ENCODE measurements around the gene NCAPD2. TPM values are rescaled to one million over a fixed set of nuclear protein-coding genes. Genes with fewer than 3 reads are reported as not detected.

The NCAPD2 gene
- total and polyA plus RNA-seq, 2 of the 4 experiments (the other 2 are of a cell fraction): 35.6 to 57.9 TPM

- dilution Hi-C loops (cut with HindIII; ENCODE audit: low sequenced_read_pairs, unreplicated experiment) (no loop called here), in situ Hi-C loops (cut with MboI; ENCODE audit: low sequenced_read_pairs) (no loop called here), intact Hi-C loops (cut with micrococcal nuclease) (loop anchor here (10.0 kb wide), 2 partner anchors 134 to 566 kb away; partner anchors contain the start of gene ZNF384)
- Histone ChIP-seq H2AK9ac (replicated peaks; ENCODE audit: low read depth, low read length, poor library complexity) (peak overlapping the region; percentile 90), H3K9me1 (ENCODE audit: insufficient read depth, low read length) (peaks cover 30% of the 10 kb centered on the region), H2BK120ac (ENCODE audit: low read depth, low read length) (peak overlapping the region; percentile 96), H3K56ac (ENCODE audit: extremely low read depth, insufficient read depth, low read length) (no peak overlapping the region), H3K27me3 (ENCODE audit: control insufficient read depth, insufficient read depth, low read length) (no peaks in the 10 kb centered on the region), H2BK15ac (ENCODE audit: low read depth, low read length) (peak overlapping the region; percentile 96; the same call in 1 of the 3 replicates), H3K18ac (ENCODE audit: low read depth, low read length) (no peak overlapping the region), H3K79me1 (ENCODE audit: low read depth in 1 of 2, low read length in 2 of 2) (peaks cover 32 to 92% of the 10 kb centered on the region in 2 experiments), H3K4me1 (ENCODE audit: control insufficient read depth, insufficient read depth, low read length) (peaks cover 54% of the 10 kb centered on the region), H2AFZ (replicated peaks; ENCODE audit: low read length, poor library complexity) (peak overlapping the region; percentile 18), H3K14ac (replicated peaks; ENCODE audit: low read depth, low read length) (peak overlapping the region; percentile 85), H3K27ac (ENCODE audit: insufficient read depth, low read length) (peak overlapping the region; percentile 86), H2BK20ac (ENCODE audit: low read depth, low read length) (0 out of 2 replicates have a peak overlapping the region, but pooled peaks have one; percentile 30), H2AK5ac (ENCODE audit: low read depth, low read length) (peak overlapping the region; percentile 99), H4K91ac (ENCODE audit: insufficient read depth, low read depth, low read length) (peak overlapping the region; percentile 93), H4K20me1 (ENCODE audit: insufficient read depth, low read length) (peaks cover 26% of the 10 kb centered on the region; the same call in 1 of the 2 replicates), H3K36me3 (ENCODE audit: control insufficient read depth, insufficient read depth, low read length) (peaks cover 19% of the 10 kb centered on the region), H3K23ac (ENCODE audit: low read depth, low read length) (peak overlapping the region; percentile 69; the same call in 1 of the 2 replicates), H3K4me2 (ENCODE audit: low read depth, low read length) (no peak overlapping the region; the same call in 1 of the 2 replicates), H3K4me3 (ENCODE audit: insufficient read depth, low read depth, low read length) (no peak overlapping the region), H3K9me3 (ENCODE audit: control insufficient read depth, insufficient read depth, low read length) (no peaks in the 10 kb centered on the region), H3K9ac (ENCODE audit: low read depth, low read length) (no peak overlapping the region), H2BK5ac (ENCODE audit: low read depth, low read length, poor library complexity, severe bottlenecking) (peak overlapping the region; percentile 88), H3K4ac (ENCODE audit: low read depth, low read length) (peak overlapping the region; percentile 98), H4K8ac (ENCODE audit: low read depth in 2 of 2, low read length in 2 of 2) (peak overlapping the region in 1 of 2 experiments; percentile 80; a peak in 2 of 4 replicates), H4K5ac (ENCODE audit: low read depth, low read length) (no peak overlapping the region)
- POLR2A ChIA-PET (ENCODE audit: unreplicated experiment): interaction anchor here (0.5 to 5.2 kb wide), 3 partner anchors 10 to 54 kb away, joined by 3 to 48 read pairs (median 6); partner anchors contain the start of gene GAPDH
- TF ChIP-seq CEBPB (IDR thresholded peaks at IDR 0.05; ENCODE audit: low read depth, low read length) (peak; percentile 57), RFX5 (IDR thresholded peaks at IDR 0.05; ENCODE audit: low read depth, low read length) (no peak), USF2 (IDR thresholded peaks at IDR 0.05; ENCODE audit: low read depth, low read length) (no peak)
- DNase-seq (no peak), ATAC-seq (ENCODE audit: low read depth) (no peak)
- BruUV-seq (replicated peaks): no TSS peak
- CTCF ChIA-PET: interaction anchor here (0.6 to 1.9 kb wide), 2 partner anchors 12 to 108 kb away, joined by 5 to 7 read pairs; no protein-coding TSS in a partner anchor
- 97% methylated on average over 7 of the region's 24 CpGs; no CpG with 5 or more reads in 1 of the 2 experiments for WGBS, 2 experiments (ENCODE audit: extremely low coverage in 2 of 2, insufficient read length in 1 of 2)
Measured at GRCh38 chr12:6550294-6551062, 56.6 kb downstream of the NCAPD2 start.
